Heart left ventricle (tissue), 16 donors: ENCODE results near the gene ISCU. TPM values are rescaled to one million over a fixed set of nuclear protein-coding genes. Genes with fewer than 3 reads are reported as not detected.

Source experiments
- ATAC-seq, 4 donors: fragments of 200-7000 bp; cut with Tn5 transposase; one replicate each; pipeline ENCODE4 v1.9.1; 2020 to 2022; ENCODE audit warnings: moderate library complexity in 4 of 4, mild to moderate bottlenecking in 3 of 4, moderate number of reproducible peaks in 1 of 4
- DNase-seq, 5 donors: peaks; one replicate each; pipeline ENCODE4 v3.0.0-alpha.2; 2020
- H3K27ac ChIP-seq, 12 donors: fragments of 200-600 bp; sonication (generic) in 4 of 12; one replicate each; pipeline versions ENCODE4 v1.5.0 to v1.8.0; 2016 to 2022; ENCODE audit warnings: mild to moderate bottlenecking in 2 of 12
- H3K27me3 ChIP-seq, 9 donors: fragments of 200-600 bp; sonication (generic) in 2 of 9; one replicate each; pipeline versions ENCODE4 v1.5.1 to v1.8.0; 2016 to 2022; ENCODE audit warnings: mild to moderate bottlenecking in 3 of 9
- H3K36me3 ChIP-seq, 9 donors: fragments of 200-600 bp; sonication (generic) in 2 of 9; one replicate each; pipeline versions ENCODE4 v1.5.0 to v1.8.0; 2018 to 2022; ENCODE audit warnings: mild to moderate bottlenecking in 2 of 9
- H3K4me1 ChIP-seq, 12 donors: fragments of 200-600 bp; sonication (generic) in 4 of 12; one replicate each; pipeline versions ENCODE4 v1.5.0 to v1.8.0; 2016 to 2022; ENCODE audit warnings: mild to moderate bottlenecking in 3 of 12
- H3K4me3 ChIP-seq, 12 donors: fragments of 200-600 bp; sonication (generic) in 4 of 12; one replicate each; pipeline versions ENCODE4 v1.5.0 to v1.8.0; 2017 to 2022; ENCODE audit warnings: mild to moderate bottlenecking in 9 of 12, moderate library complexity in 4 of 12
- H3K9me3 ChIP-seq, 12 donors: fragments of 200-600 bp; sonication (generic) in 4 of 12; one replicate each; pipeline versions ENCODE4 v1.5.0 to v1.8.0; 2016 to 2022; ENCODE audit warnings: mild to moderate bottlenecking in 1 of 12
- CTCF ChIP-seq, 12 donors: fragments of 200-600 bp; sonication (generic) in 4 of 12; IDR thresholded peaks; one replicate each; pipeline versions ENCODE4 v1.5.0 to v1.8.0; 2018 to 2022; ENCODE audit warnings: antibody characterized with exemption in 12 of 12, mild to moderate bottlenecking in 5 of 12
- POLR2A ChIP-seq, 2 donors: fragments of 450-650 bp; IDR thresholded peaks; one replicate each; pipeline ENCODE4 v1.6.1; 2017; ENCODE audit warnings: antibody characterized with exemption in 2 of 2, mild to moderate bottlenecking in 2 of 2, moderate library complexity in 2 of 2
- WGBS, 4 donors: extraction: QIAGEN DNeasy Blood & Tissue Kit in 2 of 4; methylation state at CpG; one replicate each; pipeline versions ENCODE4 v1.1.5 to v1.1.7; 2013 to 2018; 5-methylcytosine and 5-hydroxymethylcytosine counted together
- intact Hi-C, 10 donors: fragments of 100-400 bp; cut with DNase I; formaldehyde crosslinking; loops; one replicate each; pipeline versions ENCODE4 v1.11.1 to v1.14.2; 2022
- polyA plus RNA-seq, 2 donors: library from polyadenylated mRNA; stranded (reverse); fragments of 200-250 nt; gene quantifications; one replicate each; pipeline ENCODE4 v1.2.3, GENCODE V29; 2013
- total RNA-seq, 9 donors: library from RNA; depleted of rRNA in 2 of 9; stranded (reverse); fragments of >200 nt in 2 of 9; fragmentation: NEBNext Ultra II Directional in 3 of 9; extraction: Animal tissue kit (Norgen Biotek cat#: 25700) in 3 of 9; gene quantifications; one replicate each; pipeline versions ENCODE4 v1.1.0 to v1.2.4, GENCODE V29; 2016 to 2023
- donor health status: ischemic (EF 13 %, LVEDD 7.1; RV severe dilation, severe dysfunction).
- donor health status: healthy with polysubstance abuse.
- donor health status: DM: no; HTN: yes; CAD: no.
- donor health status: DM: no; HTN: no; CAD: no.
- donor health status: ischemic (EF 25% LVEDD 6.9; RV normal size, moderate dysfunction).
- donor health status: ischemic (EF 25% LVEDD 5.7; RV mildly dilated, moderate dysfunction).
- donor health status: healthy.
- donor health status: DM: yes; HTN: yes; CAD: no.
- donor health status: ischemic (EF 35%, LVEDD 5.7; RV mildly dilated, moderate dysfunction).
- donor health status: nonischemic (EF 11% LVEDD 7.7; RV severe dilation, severe dysfunction).
- donor health status: DM: yes; HTN: yes; CAD: no.
- donor health status: PGD.
- donor health status: ischemic (EF 29% LVEDD 5.4; RV normal size, mild dysfunction).
- donor health status: nonischemic (EF 23%, LVEDD 6.1; RV moderate dilation, normal function).

Gene ISCU
- total and polyA plus RNA-seq, 11 donors = 203 to 632 (median 462) TPM

- DNase-seq (no peak), ATAC-seq (no peak)
- Histone ChIP-seq H3K36me3 (peaks cover 0 to 41% (median 21%) of the 10 kb centered on the region in 9 donors), H3K9me3 (no peaks in the 10 kb centered on the region), H3K27me3 (no peaks in the 10 kb centered on the region), H3K27ac (peak overlapping the region in 9 of 12 donors; percentile 84 to 98 (median 96)), H3K4me3 (peak overlapping the region; percentile 61 to 100 (median 89)), H3K4me1 (peaks cover 7 to 78% (median 58%) of the 10 kb centered on the region in 12 donors)
- intact Hi-C loops = loop anchor here (5.0 to 10.0 kb wide), 10 partner anchors 57 to 537 kb away; partner anchors contain the start of genes ALKBH2 (in 5 of the 10), UNG (in 5 of the 10), CORO1C (in 2 of the 10) and SSH1 (in 2 of the 10)
- WGBS, 4 donors = 1 to 2% (median 1%) methylated on average over 11 to 12 of the region's 12 CpGs
- TF ChIP-seq POLR2A (IDR thresholded peaks at IDR 0.05) (no peak), CTCF (IDR thresholded peaks at IDR 0.05) (no peak)
Measured at GRCh38 chr12:108560321-108560721, 2.1 kb upstream of the ISCU start.

- H3K27me3 ChIP-seq = no peaks in the 10 kb centered on the region
- intact Hi-C loops = loop anchor here (5.0 to 10.0 kb wide), 10 partner anchors 56 to 536 kb away; partner anchors contain the start of genes ALKBH2 (in 5 of the 10), UNG (in 5 of the 10), CORO1C (in 2 of the 10) and SSH1 (in 2 of the 10)
- H3K9me3 ChIP-seq = no peaks in the 10 kb centered on the region
- 0 to 1% (median 0%) methylated on average over 51 to 57 of the region's 57 CpGs for whole genome bisulfite sequencing, 4 donors
- H3K4me3 ChIP-seq = peak within 1 kb of the TSS; percentile 61 to 100 (median 89)
- H3K4me1 ChIP-seq = peaks cover 7 to 79% (median 59%) of the 10 kb centered on the region in 12 donors
- peak; percentile 74 to 88 (median 87) for DNase-seq
- TF ChIP-seq CTCF (IDR thresholded peaks at IDR 0.05) = no peak
- peak in 1 of 2 donors; percentile 47 for TF ChIP-seq POLR2A (IDR thresholded peaks at IDR 0.05)
- H3K27ac ChIP-seq = peak within 1 kb of the TSS; percentile 84 to 98 (median 94)
- H3K36me3 ChIP-seq = peaks cover 0 to 46% (median 28%) of the 10 kb centered on the region in 9 donors
- ATAC-seq = peak; percentile 50 to 76 (median 62)
Measured at GRCh38 chr12:108560752-108561719, 1.4 kb upstream of the ISCU start, which contains the start of gene SART3. Gene SART3 (minus strand): TSS chr12:108561173. CDS start chr12:108561154, 19 bp downstream.

- TF ChIP-seq CTCF (IDR thresholded peaks at IDR 0.05) = no peak
- TF ChIP-seq POLR2A (IDR thresholded peaks at IDR 0.05) = no peak
- DNase-seq (no peak), ATAC-seq (no peak)
- Histone ChIP-seq H3K27me3 (no peaks in the 10 kb centered on the region), H3K27ac (peak overlapping the region; percentile 84 to 98 (median 94)), H3K36me3 (peaks cover 0 to 46% (median 37%) of the 10 kb centered on the region in 9 donors), H3K4me1 (peaks cover 7 to 81% (median 58%) of the 10 kb centered on the region in 12 donors), H3K9me3 (no peaks in the 10 kb centered on the region), H3K4me3 (peak overlapping the region; percentile 61 to 100 (median 89))
- WGBS, 4 donors = 0 to 1% (median 1%) methylated on average over 19 to 20 of the region's 20 CpGs
- intact Hi-C loops = loop anchor here (1.0 to 10.0 kb wide), 14 partner anchors 55 to 535 kb away; partner anchors contain the start of genes ALKBH2 (in 5 of the 10), UNG (in 5 of the 10), SSH1 (in 3 of the 10) and CORO1C (in 2 of the 10)
Measured at GRCh38 chr12:108561852-108562347, 496 bp upstream of the ISCU start.
